ENCODE measurements around the gene UBE2D2.
A peak's percentile ranks its signal among the peaks of the same experiment; 100 is the strongest.

Gene UBE2D2

DNA sequence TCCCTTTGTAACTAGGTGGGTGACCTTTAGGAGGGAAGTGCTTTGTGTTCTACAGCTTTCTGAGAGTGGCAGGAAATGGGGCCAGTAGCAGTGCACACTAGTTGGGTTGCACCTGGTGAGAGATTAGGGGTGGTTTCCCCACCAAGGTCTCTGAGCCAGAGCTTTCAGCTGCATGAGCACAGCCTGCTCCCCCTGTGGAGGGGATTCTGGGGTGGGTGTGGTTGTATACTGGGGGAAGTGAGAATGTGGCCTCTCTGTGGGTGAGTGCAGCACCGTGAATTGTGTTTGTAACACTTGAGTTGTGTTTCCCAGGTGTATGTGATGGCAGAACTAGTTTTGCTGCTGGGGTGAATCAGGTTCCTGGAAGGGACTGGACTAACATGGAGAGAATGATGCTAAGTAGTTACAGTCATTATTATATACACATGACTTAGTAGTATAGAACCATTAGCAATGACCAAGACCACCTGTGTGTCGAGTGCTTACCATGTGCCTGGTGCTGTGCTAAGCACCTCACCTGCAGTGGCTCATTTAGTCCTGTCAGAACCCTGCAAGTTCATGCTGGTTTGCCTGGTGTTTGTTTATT is 75.2 kb downstream of the UBE2D2 start:
- no peak for DNase-seq (ENCODE audit: low read depth)

DNA sequence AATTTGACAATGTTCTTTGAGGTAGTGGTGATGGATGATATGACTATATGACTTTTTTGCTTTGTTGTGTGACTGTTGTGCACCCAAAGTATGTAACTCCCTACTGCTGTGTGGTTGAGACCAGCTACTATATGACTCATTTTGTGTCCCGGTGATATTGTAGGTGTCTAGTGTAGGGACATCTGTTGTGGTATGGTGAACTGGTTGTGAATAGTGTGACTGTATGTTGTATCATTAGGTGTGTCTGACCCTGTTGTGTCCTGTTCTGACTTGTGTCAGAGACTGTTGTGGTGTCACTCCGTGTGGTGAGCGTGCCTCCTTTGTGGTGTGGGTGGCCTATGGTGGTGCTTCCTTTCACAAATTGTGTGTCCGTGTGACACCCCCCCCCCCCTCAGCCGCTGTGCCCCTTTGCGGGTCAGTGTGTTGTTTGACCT is 75.9 kb downstream of the UBE2D2 start:
- DNase-seq (ENCODE audit: low read depth), result no peak

DNA sequence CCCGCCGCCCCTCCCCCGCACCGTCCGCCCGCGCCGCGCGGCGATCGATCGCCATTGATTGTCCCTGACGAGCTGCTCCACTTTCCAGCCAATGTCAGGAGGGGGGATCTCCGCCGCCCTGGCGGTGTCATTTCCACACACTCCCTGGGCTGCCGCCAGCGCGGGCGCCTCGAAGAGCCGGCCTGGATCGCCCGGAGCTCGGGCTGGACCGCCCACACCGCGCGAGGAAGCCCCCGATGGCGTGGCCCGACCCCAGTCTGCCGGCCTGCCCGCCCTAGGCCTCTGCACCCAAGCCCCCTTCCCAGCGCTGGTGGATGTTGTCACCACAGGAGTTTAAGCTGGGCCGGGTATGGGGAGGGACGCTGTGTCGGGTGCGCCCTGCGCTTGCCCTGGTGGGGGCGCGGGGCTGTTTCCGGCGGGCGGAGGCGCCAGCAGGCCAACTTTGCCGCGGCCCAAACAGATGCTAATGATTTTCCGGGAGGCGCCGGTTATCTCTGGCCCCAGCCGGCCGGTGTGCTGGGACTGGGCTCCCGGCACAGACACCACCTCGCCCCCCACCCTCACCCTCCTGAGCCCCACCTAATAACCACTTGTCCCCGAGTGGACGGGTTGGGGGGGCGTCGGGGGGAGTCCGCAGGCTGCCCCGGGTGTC is 76.4 kb downstream of the UBE2D2 start:
- peak; percentile 69 for DNase-seq (ENCODE audit: low read depth)

DNA sequence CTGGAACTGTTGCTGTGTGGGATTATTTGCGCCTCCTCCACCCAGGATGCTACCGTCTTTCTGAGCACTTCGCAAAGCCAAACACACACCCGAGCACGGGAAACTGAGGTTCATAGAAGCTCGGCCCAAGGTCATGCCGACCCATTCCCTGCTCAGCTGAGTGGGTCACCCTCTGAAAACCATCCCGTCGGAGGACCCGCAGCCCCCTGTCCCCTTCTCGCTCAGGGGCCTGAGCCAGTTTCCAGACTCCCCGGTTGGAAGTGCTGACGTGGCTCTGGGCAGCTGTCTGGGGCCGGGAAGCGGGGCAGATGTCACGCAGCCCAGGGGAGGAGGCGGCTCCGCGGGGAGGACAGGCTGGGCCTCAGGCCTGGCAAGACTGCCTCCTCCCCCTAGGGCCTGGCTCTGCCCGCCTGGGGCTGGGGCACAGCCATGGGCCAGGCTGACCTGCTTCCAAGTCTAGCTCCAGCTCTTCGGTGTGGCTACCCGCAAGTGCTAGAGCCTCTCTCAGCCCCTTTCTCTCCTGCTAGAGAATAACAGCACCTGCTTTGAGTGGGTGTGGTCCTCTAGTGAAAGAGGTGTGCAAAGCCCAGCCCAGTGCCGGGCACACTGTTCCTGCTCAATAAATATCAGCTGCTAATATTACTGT is 77.1 kb downstream of the UBE2D2 start:
- no peak for DNase-seq (ENCODE audit: low read depth)

DNA sequence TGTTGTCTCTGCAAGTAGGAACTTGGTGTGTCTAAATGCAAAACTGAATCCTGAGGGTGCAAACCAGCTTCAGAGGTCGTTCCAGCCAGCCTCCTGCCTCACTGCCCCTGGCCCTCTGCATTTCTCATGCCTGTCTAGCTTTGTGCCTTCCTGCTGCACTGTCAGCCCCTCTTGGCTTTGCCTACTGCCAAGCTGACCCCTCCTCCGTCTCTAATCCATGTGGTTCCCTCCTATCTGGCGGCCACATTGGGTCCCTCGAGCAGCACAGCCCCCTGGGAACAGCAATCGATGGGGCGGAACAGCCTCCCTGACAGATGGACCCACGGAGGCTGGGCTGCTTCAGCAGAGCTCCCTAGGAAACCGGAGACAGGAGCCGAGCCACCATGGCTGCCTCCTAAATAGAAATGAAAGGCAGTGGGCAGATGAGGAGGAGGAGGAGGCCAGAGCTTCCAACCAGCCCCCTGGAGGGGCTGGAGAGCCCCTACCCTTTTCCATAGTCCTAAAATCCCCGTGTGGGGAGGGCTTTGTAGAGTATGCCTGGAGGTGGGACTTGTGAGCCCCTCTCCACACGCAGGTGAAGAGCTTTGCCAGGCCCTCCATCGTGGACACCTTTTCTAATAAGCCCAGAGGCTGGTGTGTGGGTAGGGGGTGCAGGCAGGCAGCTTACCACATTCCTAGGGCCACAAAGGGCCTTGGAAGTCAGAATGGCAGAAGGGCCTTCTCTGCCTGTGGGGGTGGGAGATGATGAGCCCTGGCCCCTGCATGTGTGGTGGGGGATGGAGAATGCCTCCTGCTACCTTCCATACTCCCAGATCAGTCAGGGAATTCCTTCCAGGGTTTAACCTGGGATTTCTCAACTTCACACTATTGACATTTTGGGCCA is 77.8 kb downstream of the UBE2D2 start:
- no peak for DNase-seq (ENCODE audit: low read depth)

DNA sequence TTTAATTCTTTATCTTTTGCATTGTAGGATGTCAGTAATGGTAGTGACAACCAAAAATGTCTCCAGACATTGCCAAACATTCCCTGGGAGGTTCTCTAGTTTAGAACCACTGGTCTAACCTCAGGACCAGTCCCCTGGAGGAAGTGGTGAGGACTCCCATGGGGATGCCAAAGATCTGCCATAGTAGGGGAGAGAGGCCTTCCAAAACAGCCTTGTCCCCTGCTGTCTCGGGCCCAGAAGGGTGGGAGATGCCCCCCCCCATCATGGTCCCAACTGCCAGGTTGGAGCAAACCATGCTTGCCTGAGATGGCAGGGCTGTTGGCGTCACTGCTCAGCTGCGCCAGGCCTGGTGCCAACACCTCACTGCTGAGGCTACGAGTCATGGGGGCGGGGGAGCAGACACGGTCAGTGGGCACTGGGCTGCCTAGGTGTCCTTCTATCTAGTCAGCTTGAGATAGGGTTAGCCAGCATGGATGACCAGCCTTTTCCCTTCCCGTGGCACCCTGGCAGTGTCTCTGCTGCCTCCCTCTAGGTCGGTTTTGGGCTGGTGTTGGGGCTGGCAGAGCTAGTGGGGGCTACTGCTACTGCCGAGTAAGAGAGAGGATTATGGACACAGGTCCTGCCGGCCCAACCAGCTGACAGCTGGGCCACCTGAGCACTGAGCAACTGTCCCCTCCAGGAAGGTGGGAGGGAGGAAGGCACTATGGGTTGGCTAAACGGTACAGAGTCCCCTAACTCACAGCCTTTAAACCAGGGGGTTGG is 78.7 kb downstream of the UBE2D2 start:
- no peak for DNase-seq (ENCODE audit: low read depth)

DNA sequence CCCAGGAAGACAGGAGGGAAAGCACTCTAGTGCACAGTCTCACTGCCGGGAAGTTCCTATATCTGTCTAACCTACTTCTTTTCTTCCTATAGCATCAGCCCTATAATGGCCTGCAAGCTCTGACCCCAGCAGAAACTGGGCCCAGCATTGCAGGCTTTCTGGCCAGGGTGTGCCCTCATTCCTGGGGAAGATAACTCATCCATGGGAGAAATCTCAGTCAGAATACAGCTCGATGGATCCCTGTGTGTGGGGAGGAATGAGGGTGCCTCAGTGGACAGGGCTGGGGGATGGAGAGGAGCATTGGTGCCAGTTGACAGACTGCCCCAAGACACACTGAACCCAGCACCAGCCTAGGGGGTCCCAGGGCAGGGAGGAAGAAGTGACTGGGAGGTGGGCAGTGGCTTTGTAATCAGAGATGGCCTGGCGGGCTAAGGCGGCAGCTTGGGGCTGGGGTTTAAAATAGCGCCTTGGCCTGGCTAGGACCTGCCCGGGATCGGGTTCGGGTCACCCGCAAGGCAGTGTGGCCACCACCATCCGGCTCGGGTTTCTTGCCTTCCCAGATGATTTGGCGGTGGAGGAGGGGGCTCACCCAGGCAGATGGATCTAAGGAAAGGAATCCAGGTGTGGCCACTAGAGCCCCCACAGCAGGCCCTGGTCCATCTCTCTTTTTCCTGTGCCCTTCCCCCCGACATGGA is 79.4 kb downstream of the UBE2D2 start:
- no peak for DNase-seq (ENCODE audit: low read depth)

DNA sequence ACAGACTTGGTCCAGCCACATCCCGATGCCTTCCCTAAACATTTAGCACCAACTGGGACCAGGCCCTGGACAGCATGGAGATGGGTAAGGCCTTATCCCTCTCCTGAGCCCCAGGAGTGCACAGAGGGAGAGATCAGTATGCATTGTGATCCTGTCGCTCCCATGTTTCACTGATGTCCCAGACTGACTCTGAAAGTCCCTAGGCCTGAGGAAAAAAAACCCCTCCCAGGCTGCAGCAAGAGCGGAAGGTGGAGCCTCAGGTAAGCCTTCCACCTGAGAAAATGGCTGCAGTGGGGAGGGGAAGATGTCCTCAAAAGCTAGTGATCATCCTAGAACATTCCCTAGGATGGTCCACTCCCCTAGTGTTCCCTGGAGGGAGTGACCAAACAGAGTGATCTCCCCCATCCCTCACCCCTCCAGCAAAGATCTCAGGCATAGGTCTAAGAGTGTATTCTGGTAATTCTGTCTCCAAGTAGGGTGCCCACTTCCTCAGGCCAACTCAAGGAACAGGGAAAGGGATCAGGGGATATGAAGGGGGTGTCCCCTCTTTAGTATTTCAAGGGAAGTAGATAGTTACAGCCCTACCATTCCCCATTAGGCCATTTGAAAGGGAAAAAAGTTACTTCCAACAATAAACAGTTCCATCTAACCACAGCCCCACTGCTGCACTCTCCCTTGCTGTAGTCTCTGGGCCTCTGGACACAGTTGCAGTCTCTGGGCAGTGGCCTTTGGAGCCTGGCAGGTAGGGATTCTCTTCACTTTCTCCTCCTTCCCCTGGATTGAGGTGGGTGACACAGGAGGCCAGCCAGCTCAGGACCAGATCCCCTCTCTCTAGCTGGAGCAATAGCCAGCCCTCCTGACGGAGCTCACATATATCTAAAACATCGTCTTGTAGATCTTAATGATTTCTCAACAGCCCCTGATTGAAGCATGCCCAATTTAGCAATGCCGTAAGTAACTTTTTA is 80.3 kb downstream of the UBE2D2 start:
- DNase-seq (ENCODE audit: low read depth), result no peak

DNA sequence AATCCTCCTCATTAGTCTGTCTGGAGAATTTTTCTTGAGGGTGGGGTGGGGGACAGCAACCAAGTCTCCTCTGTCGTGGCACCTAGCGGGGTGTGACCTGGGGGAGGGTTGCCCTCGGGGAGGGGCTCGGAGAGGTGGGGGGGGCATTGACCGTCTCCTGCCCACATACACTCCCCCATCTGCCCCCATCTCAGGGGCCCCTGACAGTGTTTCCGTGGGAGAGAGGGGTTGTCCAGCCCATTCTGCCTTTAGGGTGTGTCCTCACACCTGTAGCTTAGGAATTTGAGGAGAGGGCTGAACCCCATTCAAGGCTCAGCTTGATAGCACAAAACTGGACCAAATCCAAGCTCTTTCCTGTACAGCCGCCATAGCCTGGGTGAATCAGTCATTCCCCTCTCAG is 81.1 kb downstream of the UBE2D2 start:
- no peak for DNase-seq (ENCODE audit: low read depth)

DNA sequence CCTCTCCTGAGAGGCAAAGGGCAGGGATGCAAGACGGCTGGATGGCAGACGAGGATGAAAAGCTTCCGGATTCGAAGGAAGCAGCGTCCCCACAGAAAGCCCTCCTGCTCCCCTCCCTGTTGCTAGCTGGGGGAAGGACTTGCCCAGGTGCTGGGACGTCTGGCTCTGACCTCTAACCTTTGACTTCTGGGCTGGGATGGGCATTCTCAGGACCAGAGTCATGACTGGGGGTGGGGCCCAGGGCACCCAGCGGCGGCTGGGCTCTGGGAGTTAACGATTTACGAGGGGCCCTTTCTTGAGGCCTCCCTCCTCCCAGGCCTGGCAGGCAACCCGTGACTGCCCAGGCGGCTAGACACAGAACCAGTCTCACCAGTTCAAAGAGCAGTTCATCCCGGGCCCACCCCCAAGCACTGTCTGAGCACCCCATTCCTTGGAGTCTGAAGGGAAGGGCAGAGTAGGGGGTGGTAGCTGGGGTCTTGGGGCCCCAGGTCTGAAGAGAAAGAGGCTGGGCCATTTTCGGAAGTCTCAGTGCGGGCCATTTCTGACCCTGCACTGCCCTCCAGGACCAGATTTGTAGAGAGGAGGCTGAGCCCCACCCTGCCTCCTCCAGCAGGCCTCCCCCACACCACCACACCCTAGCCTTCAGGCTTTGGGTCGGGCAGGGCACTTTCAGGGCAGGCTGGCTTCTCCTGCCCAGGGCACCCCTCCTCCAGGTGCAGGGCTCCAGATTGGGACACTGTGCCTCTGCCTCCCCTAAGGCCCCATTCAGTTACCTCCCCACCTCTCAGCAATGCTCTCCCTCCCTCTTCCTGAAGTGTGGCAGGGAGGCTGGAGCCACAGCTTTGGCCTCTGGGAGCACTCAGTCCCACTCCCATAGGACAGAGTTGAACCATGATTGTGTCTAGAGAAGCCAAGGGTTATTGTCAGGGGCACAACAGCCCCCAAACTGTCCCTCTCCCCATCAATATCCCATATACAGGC is 82.0 kb downstream of the UBE2D2 start:
- no peak for DNase-seq (ENCODE audit: low read depth)

DNA sequence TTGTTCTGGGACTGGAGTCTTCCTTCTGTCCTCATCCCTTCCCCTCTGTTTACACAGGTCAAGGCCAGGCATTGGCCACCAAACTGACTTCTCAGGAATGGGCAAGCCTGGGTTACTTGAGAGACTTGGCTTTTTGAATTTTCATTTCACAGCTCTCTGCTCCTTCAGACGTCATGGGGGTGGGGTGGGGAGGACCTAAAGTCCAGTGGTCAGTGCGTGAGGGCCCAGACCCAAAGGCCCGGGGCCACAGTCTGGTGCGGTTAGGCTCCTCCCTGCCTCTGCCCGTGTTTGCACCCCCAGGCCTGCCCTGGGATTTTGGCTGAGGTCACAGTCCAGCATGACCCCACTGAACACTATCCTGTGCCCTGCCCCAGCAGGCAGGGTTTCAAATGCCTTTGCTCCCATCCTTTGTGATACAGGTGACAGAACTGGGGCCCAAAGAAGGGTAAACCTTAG is 82.9 kb downstream of the UBE2D2 start:
- DNase-seq (ENCODE audit: low read depth), result no peak

DNA sequence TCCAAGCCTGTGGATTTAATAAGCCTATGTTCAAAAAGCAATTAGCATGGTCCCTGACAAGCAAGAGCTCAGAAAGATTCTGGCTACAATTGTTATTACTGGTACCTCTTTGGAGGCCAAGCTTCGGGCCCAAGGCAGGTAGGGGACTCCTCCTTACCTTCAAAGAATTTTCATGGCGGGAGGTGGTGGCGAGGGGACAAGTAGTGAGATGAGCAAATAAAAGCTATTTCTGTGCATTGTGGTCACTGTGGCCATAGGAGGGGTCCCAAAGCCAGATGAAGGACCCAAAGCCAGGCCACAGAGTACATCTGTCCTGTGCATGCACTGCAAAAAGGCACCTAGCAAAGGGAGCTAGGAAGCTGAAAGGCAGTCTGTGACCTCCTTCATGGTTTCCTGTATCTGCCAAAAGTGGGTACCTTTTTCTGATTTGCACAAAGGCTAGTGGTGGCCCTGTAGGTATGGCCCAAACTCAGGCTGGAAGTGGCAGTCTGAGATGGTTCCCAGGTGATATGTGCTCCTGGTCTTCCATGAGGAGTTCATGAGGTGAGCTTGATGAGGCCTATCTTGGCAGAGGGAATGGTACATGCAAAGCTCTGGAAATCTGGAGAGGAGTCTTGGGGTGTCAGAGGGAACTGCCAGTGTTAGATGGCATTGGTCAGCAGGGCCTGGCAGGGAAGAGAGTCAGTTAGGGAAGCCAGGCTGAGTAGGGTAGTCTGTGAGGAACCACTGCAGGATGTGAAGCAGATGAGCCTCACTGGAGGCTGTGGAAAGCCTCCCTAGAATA is 83.7 kb downstream of the UBE2D2 start:
- no peak for DNase-seq (ENCODE audit: low read depth)

DNA sequence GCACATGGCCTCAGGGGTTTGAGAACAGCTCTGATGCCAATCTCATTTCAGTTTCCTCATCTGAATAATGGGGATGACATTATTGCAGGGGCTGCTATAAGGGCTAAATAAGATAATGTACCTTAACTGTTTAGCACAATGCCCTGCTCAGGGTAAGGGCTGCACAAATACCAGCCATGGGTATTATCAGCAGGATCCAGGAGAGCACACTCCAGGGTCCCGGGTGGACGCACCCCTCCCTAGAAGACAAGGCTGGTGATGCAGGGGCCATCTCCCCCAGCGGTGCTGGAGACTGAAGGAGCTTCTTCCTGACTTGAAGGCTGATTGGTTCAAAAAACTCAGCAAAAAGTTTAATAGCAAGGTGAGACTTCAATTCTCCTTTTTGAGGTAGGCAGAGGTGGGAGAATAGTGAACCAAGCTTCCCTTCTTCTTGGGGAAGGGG is 84.3 kb downstream of the UBE2D2 start:
- no peak for DNase-seq (ENCODE audit: low read depth)

DNA sequence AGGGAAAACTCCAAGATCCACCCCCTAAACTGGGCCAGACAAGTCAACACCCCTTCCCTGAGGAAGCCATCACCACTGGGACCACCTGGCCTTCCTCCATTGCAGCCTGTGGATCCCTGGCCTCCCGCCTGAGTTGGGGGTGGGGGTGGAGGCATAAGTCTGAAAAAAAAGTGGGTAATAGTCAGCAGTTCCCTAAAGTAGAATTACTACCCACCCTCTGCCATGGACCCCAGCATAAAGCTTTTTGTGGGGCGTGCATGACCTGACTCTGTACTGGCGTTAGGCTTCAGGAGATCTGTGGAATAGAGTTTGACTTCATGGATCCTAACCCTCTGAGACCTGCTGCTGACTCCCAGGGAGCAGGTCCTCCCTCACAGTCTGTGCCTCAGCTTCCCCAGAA is 85.0 kb downstream of the UBE2D2 start:
- DNase-seq (ENCODE audit: low read depth), result no peak

DNA sequence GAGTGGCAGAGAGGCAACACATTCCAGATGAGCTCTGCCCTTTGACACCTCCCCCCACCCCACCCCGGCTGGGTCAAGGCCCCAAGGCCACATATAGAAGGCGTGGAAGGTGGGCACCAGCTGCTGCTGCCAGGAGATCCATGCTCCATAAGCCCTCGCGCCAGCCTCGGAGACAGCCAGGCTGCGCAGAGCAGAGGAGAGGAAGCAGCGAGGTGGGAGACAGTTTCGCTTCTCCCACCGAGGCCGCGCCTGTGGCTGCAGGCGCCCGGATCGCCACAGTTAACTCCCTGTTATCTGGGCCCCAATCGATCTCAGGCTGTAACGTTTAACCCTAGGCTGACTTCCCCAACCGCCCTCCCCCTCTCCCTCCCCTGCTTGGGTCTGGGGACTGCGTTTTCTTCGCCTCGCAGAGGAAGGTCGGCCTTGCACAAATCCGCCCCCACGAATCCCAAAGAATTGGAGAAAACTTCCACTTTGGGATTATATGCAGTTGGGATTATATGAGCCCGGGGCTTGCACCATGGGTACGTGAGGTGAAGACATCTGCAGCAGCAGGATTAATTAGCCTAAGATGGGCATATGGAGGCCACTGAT is 85.9 kb downstream of the UBE2D2 start:
- no peak for DNase-seq (ENCODE audit: low read depth)

DNA sequence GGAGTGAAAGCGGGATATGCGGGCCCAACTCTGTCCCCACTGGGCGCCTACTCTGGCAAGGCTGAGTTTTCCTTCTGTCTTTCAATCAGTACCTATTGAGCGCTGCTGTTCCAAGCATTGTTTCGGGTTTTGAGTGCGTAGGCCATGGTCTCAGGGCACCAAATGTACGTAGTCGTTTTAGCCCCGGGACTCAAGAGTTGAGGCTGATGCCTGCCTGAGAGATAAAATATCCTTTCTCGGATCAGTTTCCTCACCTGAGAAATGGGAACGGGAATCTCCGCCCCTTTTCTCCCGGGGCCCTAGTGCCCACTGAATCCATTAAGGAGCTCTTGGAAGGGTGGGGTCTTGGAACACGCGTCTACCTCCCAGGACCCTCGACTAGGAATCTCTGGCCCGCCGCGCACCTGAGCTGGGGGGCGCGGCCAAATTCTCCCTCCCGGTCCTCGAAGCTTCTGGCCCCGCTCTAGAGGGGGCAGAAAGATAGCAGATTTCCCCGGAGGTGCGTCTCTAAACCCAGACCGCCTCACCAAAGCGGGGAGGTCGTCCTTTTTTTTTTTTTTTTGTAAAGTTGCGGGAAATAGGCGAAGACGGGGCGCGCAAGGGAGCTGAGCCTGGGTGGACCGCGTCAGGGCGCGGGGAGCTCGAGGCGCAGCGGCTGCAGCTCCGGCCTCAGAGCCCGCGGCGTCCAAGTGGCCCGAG is 86.5 kb downstream of the UBE2D2 start:
- no peak for DNase-seq (ENCODE audit: low read depth)
